ENCODE data around the gene S100A4. TPM values are rescaled to one million over a fixed set of nuclear protein-coding genes. Genes with fewer than 3 reads are reported as not detected.
"Not testable (repeated sequence)": the region's sequence is repeated elsewhere in the genome, so short reads cannot be mapped to it uniquely, and the experiment has no call there.

S100A4 gene
- polyA plus RNA-seq, 1 experiment, result 20.0 TPM

DNA sequence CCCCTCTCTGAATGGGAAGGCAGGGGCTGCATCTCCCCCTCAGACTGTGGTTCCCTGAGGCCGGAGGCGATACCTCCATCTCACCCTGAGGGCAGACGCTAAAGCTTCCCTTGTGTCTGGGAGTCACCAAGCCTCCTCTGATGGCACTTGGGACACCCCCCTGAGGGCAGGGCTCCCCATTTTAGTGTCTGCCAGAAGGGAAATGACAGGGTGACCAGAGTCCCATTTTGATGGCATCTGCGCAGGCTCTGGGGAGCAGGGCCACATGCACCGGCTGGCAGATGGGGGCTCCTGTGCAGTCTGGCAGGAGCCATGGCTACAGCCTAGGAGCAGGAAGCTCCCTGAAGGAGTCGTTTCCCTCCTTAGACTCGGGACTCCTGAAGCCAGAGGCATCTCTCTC, 18.4 kb upstream of the S100A4 start:
- no peak for DNase-seq (ENCODE audit: low read depth, low spot score)
- ChIA-PET POLR2A (interaction anchor here (1.2 to 4.1 kb wide), 3 partner anchors 20 to 63 kb away, joined by 3 to 76 read pairs (median 23); partner anchors contain the start of genes S100A13, S100A4 and S100A6), CTCF (interaction anchor here (0.6 to 5.0 kb wide), 6 partner anchors 10 to 98 kb away, joined by 3 to 22 read pairs (median 6); no protein-coding TSS in a partner anchor)
- no peak for TF ChIP-seq CTCF (IDR thresholded peaks at IDR 0.05; ENCODE audit: low read depth, low read length)
- Histone ChIP-seq H3K27ac (ENCODE audit: low read depth, low read length) (no peak overlapping the region), H3K27me3 (ENCODE audit: control insufficient read depth, insufficient read depth, low read length) (no peaks in the 10 kb centered on the region), H3K4me3 (ENCODE audit: low read depth, low read length) (no peak overlapping the region), H3K9me3 (ENCODE audit: control insufficient read depth, insufficient read depth, low read length) (no peaks in the 10 kb centered on the region)

GRCh38 chr1:153563483-153563901, 17.9 kb upstream of the S100A4 start:
- H3K9me3 ChIP-seq (ENCODE audit: control insufficient read depth, insufficient read depth, low read length), result no peaks in the 10 kb centered on the region
- TF ChIP-seq CTCF (IDR thresholded peaks at IDR 0.05; ENCODE audit: low read depth, low read length), result no peak
- H3K4me3 ChIP-seq (ENCODE audit: low read depth, low read length), result no peak overlapping the region
- ChIA-PET CTCF (interaction anchor here (0.8 to 5.0 kb wide), 3 partner anchors 31 to 69 kb away, joined by 3 to 22 read pairs (median 6); no protein-coding TSS in a partner anchor), POLR2A (interaction anchor here (1.2 to 4.1 kb wide), 3 partner anchors 19 to 64 kb away, joined by 3 to 76 read pairs (median 23); partner anchors contain the start of genes S100A13, S100A4 and S100A6)
- DNase-seq (ENCODE audit: low read depth, low spot score), result no peak
- no peak overlapping the region for H3K27ac ChIP-seq (ENCODE audit: low read depth, low read length)
- H3K27me3 ChIP-seq (ENCODE audit: control insufficient read depth, insufficient read depth, low read length), result no peaks in the 10 kb centered on the region

- DNase-seq (ENCODE audit: low read depth, low spot score); POLR2A ChIA-PET; H3K27ac ChIP-seq (ENCODE audit: low read depth, low read length); H3K27me3 ChIP-seq (ENCODE audit: control insufficient read depth, insufficient read depth, low read length); H3K9me3 ChIP-seq (ENCODE audit: control insufficient read depth, insufficient read depth, low read length); H3K4me3 ChIP-seq (ENCODE audit: low read depth, low read length): not testable (repeated sequence)
- CTCF ChIA-PET, result interaction anchor here (1.3 to 5.0 kb wide), 6 partner anchors 10 to 67 kb away, joined by 3 to 22 read pairs (median 5); no protein-coding TSS in a partner anchor
Measured at GRCh38 chr1:153562021-153562420, 16.4 kb upstream of the S100A4 start.

- Histone ChIP-seq H3K27ac (ENCODE audit: low read depth, low read length) (no peak overlapping the region), H3K27me3 (ENCODE audit: control insufficient read depth, insufficient read depth, low read length) (no peaks in the 10 kb centered on the region), H3K9me3 (ENCODE audit: control insufficient read depth, insufficient read depth, low read length) (no peaks in the 10 kb centered on the region), H3K4me3 (ENCODE audit: low read depth, low read length) (no peak overlapping the region)
- ChIA-PET CTCF (interaction anchor here (1.3 to 5.0 kb wide), 5 partner anchors 11 to 66 kb away, joined by 3 to 22 read pairs (median 5); no protein-coding TSS in a partner anchor), POLR2A (no interaction called here)
- TF ChIP-seq CTCF (IDR thresholded peaks at IDR 0.05; ENCODE audit: low read depth, low read length), result no peak
- DNase-seq (ENCODE audit: low read depth, low spot score), result no peak
Measured at GRCh38 chr1:153561466-153561985, 15.9 kb upstream of the S100A4 start.

DNA sequence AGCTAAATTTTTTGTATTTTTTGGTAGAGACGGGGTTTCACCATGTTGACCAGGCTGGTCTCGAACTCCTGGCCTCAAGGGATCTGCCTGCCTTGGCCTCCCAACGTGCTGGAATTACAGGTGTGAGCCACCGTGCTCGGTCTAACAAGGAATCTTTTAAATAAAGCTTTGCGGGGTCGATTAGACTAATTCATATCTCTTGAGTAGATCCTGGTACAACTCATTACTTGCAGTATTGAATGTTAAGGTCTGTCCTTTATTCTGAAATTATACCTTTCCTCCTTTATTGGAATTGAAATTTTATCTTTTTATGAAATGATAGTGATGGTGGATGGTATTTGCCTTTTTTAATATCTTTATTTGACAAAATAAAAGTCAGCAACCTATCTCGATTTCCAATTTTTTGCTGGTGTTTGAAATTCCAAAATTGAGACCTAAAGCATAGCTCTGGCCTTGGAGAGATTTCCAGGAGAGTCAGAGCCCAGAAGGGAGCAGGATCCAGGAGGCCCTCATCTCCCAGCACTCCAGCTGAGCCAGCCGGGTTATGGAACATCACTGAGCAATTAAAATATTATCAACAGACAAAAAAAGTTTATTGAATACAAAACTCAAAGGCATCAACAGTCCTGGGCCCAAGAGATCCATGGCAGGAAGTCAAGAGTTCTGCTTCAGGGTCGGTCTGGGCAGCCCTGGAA, 15.3 kb upstream of the S100A4 start:
- no peak for DNase-seq (ENCODE audit: low read depth, low spot score)
- ChIA-PET CTCF (interaction anchor here (1.2 to 5.0 kb wide), 6 partner anchors 11 to 209 kb away, joined by 3 to 22 read pairs (median 4); no protein-coding TSS in a partner anchor), POLR2A (no interaction called here)

More for the DNA sequence above, 15.3 kb upstream of the S100A4 start:
- no peaks in the 10 kb centered on the region for H3K27me3 ChIP-seq (ENCODE audit: control insufficient read depth, insufficient read depth, low read length)
- no peaks in the 10 kb centered on the region for H3K9me3 ChIP-seq (ENCODE audit: control insufficient read depth, insufficient read depth, low read length)
- no peak overlapping the region for H3K27ac ChIP-seq (ENCODE audit: low read depth, low read length)
- no peak overlapping the region for H3K4me3 ChIP-seq (ENCODE audit: low read depth, low read length)
- TF ChIP-seq CTCF (IDR thresholded peaks at IDR 0.05; ENCODE audit: low read depth, low read length), result no peak

Measured in AG04450 (cell line).